Effector memory CD8-positive, alpha-beta T cell (primary cell): ENCODE results near the gene HDAC7.
"Not testable (repeated sequence)": the region's sequence is repeated elsewhere in the genome, so short reads cannot be mapped to it uniquely, and the experiment has no call there.

ENCODE experiments used
- ATAC-seq: fragments of 150-1000 bp; cut with Tn5 transposase; replicated peaks from 2 replicates; pipeline ENCODE4 v1.10.0; 2021; ENCODE audit warnings: mild to moderate bottlenecking, moderate library complexity
- DNase-seq, 3 experiments: peaks; one replicate each; pipeline ENCODE4 v3.0.0; 2021
- H3K27ac Mint-ChIP-seq, 2 donors: one replicate each; pipeline ENCODE4 v1.8.0; 2022; ENCODE audit warnings: mild to moderate bottlenecking in 2 of 2, mixed read lengths in 2 of 2, moderate library complexity in 2 of 2
- H3K27me3 Mint-ChIP-seq, 2 donors: one replicate each; pipeline ENCODE4 v1.8.0; 2022; ENCODE audit warnings: mixed read lengths in 2 of 2
- H3K36me3 Mint-ChIP-seq: one replicate; pipeline ENCODE4 v1.8.0; 2022; ENCODE audit warnings: mild to moderate bottlenecking, moderate library complexity, mixed read lengths; ENCODE audit not compliant: insufficient read depth
- H3K4me1 Mint-ChIP-seq, 2 donors: one replicate each; pipeline ENCODE4 v1.8.0; 2022; ENCODE audit warnings: low read depth in 2 of 2, mixed read lengths in 2 of 2
- H3K4me3 Mint-ChIP-seq, 2 donors: one replicate each; pipeline ENCODE4 v1.8.0; 2022; ENCODE audit warnings: mild to moderate bottlenecking in 2 of 2, mixed read lengths in 2 of 2, moderate library complexity in 2 of 2
- H3K9me3 Mint-ChIP-seq, 2 donors: one replicate each; pipeline ENCODE4 v1.8.0; 2022; ENCODE audit warnings: mixed read lengths in 2 of 2

Gene HDAC7

DNA sequence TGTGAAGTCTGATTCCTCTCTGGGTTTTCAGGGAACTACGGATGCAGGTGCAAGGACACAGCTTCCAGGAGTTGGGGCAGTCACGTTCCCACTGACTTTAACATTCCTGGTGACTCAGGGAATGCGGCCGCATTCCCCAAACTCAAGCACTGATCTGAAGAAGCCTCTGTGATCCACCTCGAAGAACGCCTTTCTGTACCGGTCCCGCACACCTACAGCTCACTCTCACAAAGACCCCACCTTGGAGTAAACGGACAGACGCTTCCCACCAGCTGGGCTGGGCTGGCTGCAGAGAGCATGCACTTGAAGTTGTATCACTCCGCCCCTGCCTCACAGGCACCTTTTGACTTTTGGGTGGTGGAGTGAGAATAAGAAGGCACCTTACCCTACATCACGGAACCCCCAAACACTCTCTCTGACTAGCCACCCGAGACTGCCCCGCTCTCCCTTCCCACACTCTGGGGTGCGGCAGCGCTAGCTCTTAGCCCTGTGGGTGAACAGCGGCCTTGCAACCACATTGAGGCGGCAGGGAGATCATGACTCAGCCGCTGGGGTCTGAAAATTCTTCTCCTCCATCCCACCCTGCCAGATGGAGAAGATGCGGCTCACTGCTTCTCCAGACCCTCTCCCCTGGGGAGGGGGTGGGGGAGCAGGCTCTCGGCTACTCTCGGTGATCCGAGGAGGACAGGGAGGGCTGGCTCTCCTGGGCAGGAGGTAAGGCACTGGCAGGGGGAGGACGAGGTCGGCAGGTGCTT, 23.7 kb upstream of the HDAC7 start:
- Mint-ChIP-seq H3K36me3 (no peaks in the 10 kb centered on the region), H3K27ac (no peak overlapping the region), H3K9me3 (no peaks in the 10 kb centered on the region), H3K27me3 (peaks cover 6 to 19% of the 10 kb centered on the region in 2 donors), H3K4me1 (peaks cover 0 to 2% of the 10 kb centered on the region in 2 donors), H3K4me3 (no peak overlapping the region)
- ATAC-seq, result no peak
- no peak for DNase-seq

DNA sequence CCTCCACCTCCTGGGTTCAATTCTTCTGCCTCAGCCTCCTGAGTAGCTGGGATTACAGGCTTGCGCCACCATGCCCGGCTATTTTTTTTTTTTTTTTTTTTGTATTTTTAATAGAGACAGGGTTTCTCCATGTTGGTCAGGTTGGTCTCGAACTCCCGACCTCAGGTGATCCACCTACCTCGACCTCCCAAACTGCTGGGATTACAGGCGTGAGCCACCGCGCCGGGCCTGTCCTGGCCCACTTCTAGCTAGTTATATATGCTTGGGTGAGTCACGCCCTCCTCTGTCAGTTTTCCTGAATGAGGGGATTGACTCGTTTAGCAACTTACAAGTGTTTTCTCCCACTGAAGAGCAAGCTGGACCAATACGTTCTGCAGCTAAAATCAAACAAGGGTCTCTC, 22.8 kb upstream of the HDAC7 start:
- ATAC-seq, H3K4me3 Mint-ChIP-seq, H3K9me3 Mint-ChIP-seq, H3K27ac Mint-ChIP-seq, DNase-seq, H3K4me1 Mint-ChIP-seq, H3K36me3 Mint-ChIP-seq: not testable (repeated sequence)
- peaks cover 6 to 19% of the 10 kb centered on the region in 2 donors for H3K27me3 Mint-ChIP-seq

DNA sequence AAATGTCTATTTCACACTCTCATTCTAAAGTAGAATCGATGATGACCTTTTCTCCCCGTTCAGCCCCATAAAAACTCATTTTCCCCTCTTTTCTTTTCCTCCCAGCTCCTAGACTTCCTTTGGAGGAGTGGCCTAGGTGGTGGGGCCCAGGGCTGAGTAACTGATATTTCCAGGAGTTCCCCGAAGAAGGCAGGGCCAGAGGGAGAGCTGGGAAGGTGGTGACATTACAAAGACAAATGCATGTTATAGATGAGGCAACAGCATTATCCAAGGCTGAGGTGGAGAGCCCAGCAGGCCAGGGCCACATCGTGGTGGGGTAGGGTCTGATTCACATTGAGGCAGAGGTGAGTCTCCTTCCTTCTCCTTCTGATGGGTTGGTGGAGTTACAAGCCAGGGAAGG, 22.2 kb upstream of the HDAC7 start:
- Mint-ChIP-seq H3K27me3 (peaks cover 6 to 19% of the 10 kb centered on the region in 2 donors), H3K36me3 (peaks cover 4% of the 10 kb centered on the region), H3K9me3 (no peaks in the 10 kb centered on the region), H3K27ac (no peak overlapping the region), H3K4me3 (no peak overlapping the region), H3K4me1 (peaks cover 4 to 10% of the 10 kb centered on the region in 2 donors)
- no peak for DNase-seq
- no peak for ATAC-seq

DNA sequence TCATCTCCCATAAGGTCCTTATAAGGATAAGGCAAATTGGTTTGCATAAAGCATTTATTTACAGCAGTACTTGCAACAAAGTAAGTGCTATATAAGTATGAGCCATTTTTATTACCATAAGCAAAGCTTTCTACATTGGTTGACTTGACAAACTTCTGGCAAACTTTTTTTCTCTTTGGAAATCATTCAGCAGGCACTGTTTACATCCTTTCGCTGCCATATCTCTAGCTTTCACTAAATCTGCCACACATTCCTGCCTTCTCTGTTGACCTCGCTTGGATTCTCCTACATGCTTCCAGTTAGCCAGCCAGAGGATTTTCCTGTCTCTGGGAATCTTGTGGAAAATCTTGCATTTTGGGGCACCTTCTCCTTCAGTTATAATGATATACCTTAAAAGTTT, 21.8 kb upstream of the HDAC7 start:
- DNase-seq (no peak), ATAC-seq (no peak)
- Mint-ChIP-seq H3K27ac (no peak overlapping the region), H3K4me3 (no peak overlapping the region), H3K36me3 (peaks cover 4% of the 10 kb centered on the region), H3K4me1 (peaks cover 4 to 10% of the 10 kb centered on the region in 2 donors), H3K9me3 (no peaks in the 10 kb centered on the region), H3K27me3 (peaks cover 6 to 18% of the 10 kb centered on the region in 2 donors)

DNA sequence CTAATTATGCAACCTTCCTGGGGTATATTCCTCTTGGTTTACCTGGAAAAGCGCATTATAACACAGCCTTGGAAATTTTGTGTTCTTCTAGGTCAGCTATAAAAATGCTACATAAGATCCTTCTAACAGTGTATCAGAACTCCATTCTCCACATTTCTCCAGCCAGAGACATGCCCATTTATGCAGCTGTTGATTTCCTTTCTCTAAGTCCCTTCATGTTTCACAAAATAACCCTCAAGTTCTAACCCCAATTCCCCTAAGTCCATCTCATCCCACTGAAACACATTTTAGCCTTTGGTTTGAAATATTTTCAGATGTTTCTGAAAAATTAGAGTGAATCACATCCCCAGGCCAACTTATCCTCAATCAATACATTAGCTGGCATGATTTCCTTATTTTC, 20.9 kb upstream of the HDAC7 start:
- DNase-seq (no peak), ATAC-seq (no peak)
- Mint-ChIP-seq H3K27me3 (peaks cover 6 to 9% of the 10 kb centered on the region in 2 donors), H3K27ac (no peak overlapping the region), H3K4me3 (no peak overlapping the region), H3K9me3 (no peaks in the 10 kb centered on the region), H3K36me3 (peaks cover 4% of the 10 kb centered on the region), H3K4me1 (peaks cover 4 to 14% of the 10 kb centered on the region in 2 donors)

DNA sequence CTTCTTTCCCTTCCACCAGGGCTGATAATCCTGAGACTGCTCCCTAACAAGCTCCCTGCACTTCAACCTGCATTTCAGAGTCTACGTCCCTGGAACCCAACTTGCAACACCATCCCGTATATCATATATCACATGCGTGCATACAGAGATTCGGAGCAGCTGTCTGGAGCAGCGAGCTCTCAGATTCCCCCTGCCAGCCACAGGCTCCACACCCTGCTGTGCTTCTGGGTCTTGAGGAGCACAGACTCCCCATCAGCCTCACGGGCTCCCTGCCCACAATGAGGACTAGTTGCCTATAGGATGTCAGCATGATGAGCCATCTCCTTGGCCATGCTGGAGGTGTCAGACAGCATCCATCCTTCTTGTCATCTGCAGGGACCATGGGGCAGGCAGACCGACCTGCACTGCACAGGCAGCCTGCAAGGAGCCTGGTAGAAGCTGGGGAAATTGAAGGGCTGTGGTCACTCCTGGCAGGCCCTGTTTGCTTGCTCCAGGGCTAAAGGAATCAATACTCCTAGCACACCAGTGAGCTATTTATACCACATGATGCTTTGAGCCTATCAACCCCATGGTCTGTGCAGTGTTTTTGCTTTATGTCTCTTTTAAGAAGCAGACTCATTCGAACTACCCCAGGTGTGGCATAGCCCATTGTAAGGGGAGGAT, 19.6 kb upstream of the HDAC7 start:
- H3K36me3 Mint-ChIP-seq, result peaks cover 4% of the 10 kb centered on the region
- no peak overlapping the region for H3K27ac Mint-ChIP-seq
- DNase-seq (no peak), ATAC-seq (no peak)
- peaks cover 0 to 9% of the 10 kb centered on the region in 2 donors for H3K27me3 Mint-ChIP-seq
- no peak overlapping the region for H3K4me3 Mint-ChIP-seq
- H3K9me3 Mint-ChIP-seq, result no peaks in the 10 kb centered on the region
- H3K4me1 Mint-ChIP-seq, result peaks cover 8 to 14% of the 10 kb centered on the region in 2 donors

DNA sequence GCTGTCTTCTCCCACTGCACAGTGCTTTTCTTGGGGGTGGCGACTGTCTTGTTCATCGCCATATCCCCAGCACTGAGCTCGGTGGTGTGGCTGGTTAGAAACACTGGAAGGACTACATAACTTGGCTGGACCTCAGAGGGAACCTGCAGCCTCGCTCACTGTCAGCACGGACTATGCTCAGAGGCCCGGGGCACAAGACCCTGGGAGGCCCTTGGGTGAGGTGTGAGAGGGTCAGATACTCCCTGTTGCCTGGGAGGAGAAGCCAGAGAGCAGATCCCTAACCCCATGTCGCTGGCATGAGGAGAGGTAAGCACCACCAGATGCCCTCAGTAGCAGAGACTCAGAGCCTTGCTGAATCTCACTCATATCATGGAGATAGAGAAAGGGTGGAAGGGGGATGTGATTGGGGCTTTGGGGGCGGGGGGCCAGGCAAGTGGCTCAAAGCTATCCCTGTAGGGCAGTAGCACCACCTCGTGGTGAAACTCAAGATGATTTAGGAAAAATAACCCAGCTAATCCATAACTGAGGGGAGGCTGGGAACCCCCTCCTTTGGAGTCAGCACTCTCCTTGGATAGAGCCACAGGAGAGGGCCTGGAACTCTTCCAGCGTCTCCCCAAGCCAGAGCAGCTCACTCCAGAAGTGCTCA, 18.7 kb upstream of the HDAC7 start:
- Mint-ChIP-seq H3K4me1 (peaks cover 15 to 22% of the 10 kb centered on the region in 2 donors), H3K4me3 (no peak overlapping the region), H3K9me3 (no peaks in the 10 kb centered on the region), H3K36me3 (peaks cover 4% of the 10 kb centered on the region), H3K27ac (no peak overlapping the region), H3K27me3 (peaks cover 0 to 6% of the 10 kb centered on the region in 2 donors)
- peak; percentile 52 for ATAC-seq
- DNase-seq, result no peak

DNA sequence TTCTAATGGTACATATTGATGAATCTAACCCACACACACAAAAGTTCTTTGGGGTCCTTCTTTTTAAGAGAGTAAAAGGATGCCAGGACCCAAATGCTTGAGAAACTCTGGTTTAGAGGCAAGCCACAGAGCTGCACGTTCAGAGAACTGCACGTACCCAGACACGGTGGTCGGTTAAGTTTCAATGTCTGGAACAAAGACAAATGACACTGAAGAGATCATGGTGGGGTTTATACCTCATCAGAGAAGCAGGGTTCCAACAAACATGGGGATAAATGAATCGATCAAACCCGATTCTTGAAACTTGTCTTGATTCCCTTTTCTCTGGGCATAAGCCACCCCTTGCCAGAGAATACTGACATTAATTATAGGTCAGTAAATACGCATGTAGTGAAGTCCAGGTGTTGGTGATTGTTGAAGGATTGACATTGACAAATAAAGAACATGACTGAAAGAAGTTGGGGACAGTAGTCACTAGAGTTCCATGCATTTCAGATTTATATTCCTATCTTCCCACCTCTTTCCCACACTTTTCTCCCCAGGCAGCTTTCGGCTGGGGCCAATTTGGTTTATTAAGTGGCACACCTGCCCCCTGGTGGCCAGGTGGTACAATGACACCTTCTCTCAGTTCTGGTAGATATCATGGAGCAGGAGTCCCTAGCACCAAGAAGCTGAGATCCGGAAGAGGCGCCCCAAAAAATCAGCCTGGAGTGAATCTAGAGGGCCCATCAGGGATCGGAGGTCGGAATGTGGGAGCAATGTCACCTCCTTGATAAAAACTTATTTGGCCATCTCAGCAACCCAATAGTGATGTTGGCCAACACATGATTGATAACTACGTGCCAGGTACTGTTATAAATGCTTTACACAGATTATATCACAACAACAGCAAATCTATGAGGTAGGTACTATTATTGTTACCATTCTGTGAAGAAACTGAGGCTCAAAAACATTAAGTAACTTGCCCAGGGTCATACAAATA, 17.8 kb upstream of the HDAC7 start:
- Mint-ChIP-seq H3K4me3 (no peak overlapping the region), H3K27ac (peak overlapping the region in 1 of 2 donors; percentile 18), H3K27me3 (no peaks in the 10 kb centered on the region), H3K4me1 (peaks cover 22 to 28% of the 10 kb centered on the region in 2 donors), H3K9me3 (no peaks in the 10 kb centered on the region), H3K36me3 (peaks cover 13% of the 10 kb centered on the region)
- DNase-seq, result peak; percentile 53 to 61 (median 56)
- ATAC-seq, result peak; percentile 32

DNA sequence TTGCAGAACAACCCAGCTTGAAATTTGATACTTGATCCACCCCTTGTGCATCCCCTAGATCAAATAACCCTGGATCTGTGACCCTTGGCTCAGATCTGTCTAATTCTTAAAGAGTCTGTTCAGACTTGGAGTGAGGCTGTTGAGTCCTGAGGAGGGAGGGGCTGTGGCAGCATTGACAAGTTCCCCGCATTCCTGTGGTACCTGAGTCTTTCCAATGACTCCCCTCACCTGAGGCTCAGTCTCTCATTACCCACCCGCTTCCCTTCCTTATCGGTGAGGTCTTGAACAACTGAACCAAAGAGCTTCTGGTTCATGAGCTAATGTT, 16.1 kb upstream of the HDAC7 start:
- peaks cover 22 to 30% of the 10 kb centered on the region in 2 donors for H3K4me1 Mint-ChIP-seq
- no peak for DNase-seq
- H3K36me3 Mint-ChIP-seq, result peaks cover 14% of the 10 kb centered on the region
- H3K27me3 Mint-ChIP-seq, result no peaks in the 10 kb centered on the region
- no peaks in the 10 kb centered on the region for H3K9me3 Mint-ChIP-seq
- no peak for ATAC-seq
- H3K4me3 Mint-ChIP-seq, result no peak overlapping the region
- no peak overlapping the region for H3K27ac Mint-ChIP-seq

DNA sequence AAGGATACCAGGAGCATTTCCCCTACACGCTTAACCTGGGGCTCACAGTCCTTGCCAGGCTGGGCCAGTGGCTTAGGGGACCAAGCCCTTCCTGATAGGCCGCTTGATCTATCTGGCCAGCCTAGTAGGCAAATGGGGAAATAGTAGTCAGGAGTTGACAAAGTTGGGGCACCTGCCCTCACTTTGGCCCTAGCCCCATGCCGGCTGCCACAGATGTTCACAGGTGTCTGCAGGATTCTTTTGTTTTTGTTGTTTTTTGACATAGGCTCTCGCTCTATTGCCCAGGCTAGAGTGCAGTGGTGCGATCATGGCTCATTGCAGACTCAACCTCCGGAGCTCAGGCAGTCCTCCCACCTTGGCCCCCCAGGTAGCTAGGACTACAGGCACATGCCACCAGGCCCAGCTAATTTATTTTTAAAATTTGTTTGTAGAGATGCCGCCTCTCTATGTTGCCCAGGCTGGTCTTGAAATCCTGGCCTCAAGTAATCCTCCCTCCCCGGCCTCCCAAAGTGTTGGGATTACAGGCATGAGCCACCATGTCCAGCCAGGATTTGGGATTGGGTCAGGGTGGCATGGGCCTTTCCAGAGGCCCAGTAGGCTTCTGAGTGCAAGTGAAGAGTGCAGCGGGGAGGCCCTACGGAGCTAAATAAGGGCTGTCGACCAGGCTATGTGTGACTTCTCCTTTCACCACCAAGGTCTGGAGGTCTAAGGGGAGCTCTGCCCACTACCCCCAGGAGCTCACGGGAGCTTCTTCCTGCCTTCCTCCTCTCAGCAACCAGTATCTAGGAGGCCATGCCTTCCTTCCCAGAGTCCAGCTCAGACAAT, 15.5 kb upstream of the HDAC7 start:
- no peak overlapping the region for H3K27ac Mint-ChIP-seq
- peaks cover 14% of the 10 kb centered on the region for H3K36me3 Mint-ChIP-seq
- no peaks in the 10 kb centered on the region for H3K9me3 Mint-ChIP-seq
- ATAC-seq (no peak), DNase-seq (no peak)
- peaks cover 26 to 30% of the 10 kb centered on the region in 2 donors for H3K4me1 Mint-ChIP-seq
- H3K27me3 Mint-ChIP-seq, result no peaks in the 10 kb centered on the region
- H3K4me3 Mint-ChIP-seq, result no peak overlapping the region

DNA sequence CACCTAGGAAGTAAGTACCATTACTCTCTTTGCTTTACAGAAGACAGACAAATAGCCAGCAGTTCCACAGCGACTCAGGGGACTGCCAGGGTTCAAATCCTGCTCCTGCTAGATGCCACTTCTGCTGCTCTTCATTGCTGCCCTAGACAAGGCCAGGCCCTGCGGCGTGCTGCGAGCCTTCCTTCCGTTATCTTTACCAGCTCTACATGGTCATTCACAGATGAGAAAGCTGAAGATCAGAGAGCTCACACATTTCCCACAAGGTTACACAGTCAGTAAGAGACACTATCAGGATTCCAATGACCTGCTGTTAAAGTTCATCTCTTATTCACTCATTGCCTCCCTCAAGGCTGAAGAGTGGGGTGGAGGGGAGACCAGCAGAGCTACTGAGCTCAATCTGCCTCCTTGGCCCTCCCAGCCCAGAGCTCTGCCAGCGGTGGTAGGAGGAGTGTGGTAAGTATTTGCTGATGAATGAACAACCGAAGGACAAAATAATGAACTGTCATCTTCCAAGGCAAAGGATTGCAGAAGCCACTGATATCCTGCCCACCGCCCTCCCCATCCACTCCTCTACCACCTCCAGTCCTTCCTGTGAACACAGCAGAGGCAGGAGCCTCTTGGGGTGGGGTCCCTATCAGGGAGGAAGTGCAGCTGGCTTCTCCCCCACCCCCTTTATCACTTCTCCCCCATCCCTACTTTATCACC, 14.6 kb upstream of the HDAC7 start:
- ATAC-seq (no peak), DNase-seq (no peak)
- Mint-ChIP-seq H3K9me3 (no peaks in the 10 kb centered on the region), H3K4me3 (no peak overlapping the region), H3K4me1 (peaks cover 28 to 30% of the 10 kb centered on the region in 2 donors), H3K27me3 (no peaks in the 10 kb centered on the region), H3K36me3 (peaks cover 14% of the 10 kb centered on the region), H3K27ac (no peak overlapping the region)

DNA sequence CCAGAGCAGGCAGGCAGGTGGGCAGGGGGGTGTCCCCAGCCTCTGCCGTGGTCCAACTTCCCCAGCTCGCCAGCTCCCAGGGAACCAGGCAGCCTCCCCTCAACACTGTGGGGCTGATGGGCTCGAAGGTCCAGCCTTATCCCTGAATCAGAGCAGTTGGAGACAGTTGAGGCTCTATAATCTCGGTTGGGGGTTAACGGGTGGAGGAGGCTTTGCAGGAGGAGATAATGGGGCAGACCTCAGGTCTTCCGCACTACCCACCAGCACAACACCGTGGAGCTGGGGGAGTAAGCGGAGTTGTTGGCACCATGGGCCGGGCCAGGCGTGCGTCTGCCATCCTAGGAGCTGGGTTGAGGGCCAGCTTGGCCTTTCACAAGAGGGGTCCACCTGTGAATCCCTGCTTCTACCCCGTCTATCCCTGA, 13.9 kb upstream of the HDAC7 start:
- Mint-ChIP-seq H3K36me3 (peaks cover 14% of the 10 kb centered on the region), H3K4me3 (peak overlapping the region; percentile 58 to 75), H3K9me3 (no peaks in the 10 kb centered on the region), H3K27ac (peak overlapping the region; percentile 59 to 81), H3K27me3 (no peaks in the 10 kb centered on the region), H3K4me1 (peaks cover 28 to 32% of the 10 kb centered on the region in 2 donors)
- DNase-seq (no peak), ATAC-seq (no peak)
